ENCODE data around the gene SMPD4.
"Not testable (repeated sequence)": the region's sequence is repeated elsewhere in the genome, so short reads cannot be mapped to it uniquely, and the experiment has no call there.

SMPD4 gene

GRCh38 chr2:130198343-130198742, 16.9 kb upstream of the SMPD4 start, which contains the start of gene TUBA3E:
TUBA3E (minus strand) TSS chr2:130198439; CDS start chr2:130198360, 79 bp downstream.
- no peak within 1 kb of the TSS for H3K4me3 ChIP-seq
- no peaks in the 10 kb centered on the region for H3K9me3 ChIP-seq (ENCODE audit: low read depth, low read length)
- no peak for TF ChIP-seq EZH2 (IDR thresholded peaks at IDR 0.05)
- TF ChIP-seq POLR2AphosphoS5 (IDR thresholded peaks at IDR 0.05; ENCODE audit: borderline replicate concordance, low read depth, low read length): no peak
- TF ChIP-seq FOXP2 (optimal IDR thresholded peaks at IDR 0.05; ENCODE audit: control extremely low read depth, extremely low read length, insufficient read depth): no peak
- no peaks in the 10 kb centered on the region for H3K36me3 ChIP-seq (ENCODE audit: insufficient read depth, low read length)
- H3K9ac ChIP-seq (ENCODE audit: insufficient read length): no peak within 1 kb of the TSS
- DNase-seq (ENCODE audit: low read depth, low spot score): no peak
- no peak within 1 kb of the TSS for H3K27ac ChIP-seq

GRCh38 chr2:130196052-130196451, 14.7 kb upstream of the SMPD4 start:
- H3K4me3 ChIP-seq; H3K9ac ChIP-seq (ENCODE audit: insufficient read length); H3K9me3 ChIP-seq (ENCODE audit: low read depth, low read length); H3K27ac ChIP-seq; H3K36me3 ChIP-seq (ENCODE audit: insufficient read depth, low read length); DNase-seq (ENCODE audit: low read depth, low spot score): not testable (repeated sequence)

DNA sequence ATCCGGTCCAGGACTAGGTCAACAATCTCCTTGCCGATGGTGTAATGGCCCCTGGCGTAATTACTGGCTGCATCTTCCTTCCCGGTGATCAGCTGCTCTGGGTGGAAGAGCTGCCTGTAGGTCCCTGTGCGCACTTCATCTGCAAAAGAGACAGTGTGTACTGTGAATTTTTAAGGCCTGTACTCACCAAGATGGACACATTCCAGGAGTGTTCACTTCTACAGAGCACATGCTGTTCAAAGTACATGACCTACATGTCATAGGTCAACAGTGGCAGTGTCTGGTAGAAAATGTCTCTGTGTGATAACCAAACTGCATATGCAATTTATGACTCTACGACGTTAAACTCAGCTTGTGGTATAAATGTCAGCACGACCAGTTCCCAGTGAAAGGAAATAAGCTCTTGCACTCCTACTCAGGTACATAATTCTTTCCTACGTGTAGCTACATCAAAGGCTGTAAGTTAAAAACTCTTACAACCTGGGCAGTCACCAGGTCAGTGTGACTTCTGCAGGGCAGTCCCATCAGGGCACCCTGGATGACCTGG, 13.8 kb upstream of the SMPD4 start:
- H3K27ac ChIP-seq; H3K36me3 ChIP-seq (ENCODE audit: insufficient read depth, low read length); H3K9me3 ChIP-seq (ENCODE audit: low read depth, low read length); H3K4me3 ChIP-seq; H3K9ac ChIP-seq (ENCODE audit: insufficient read length); DNase-seq (ENCODE audit: low read depth, low spot score): not testable (repeated sequence)

- not testable (repeated sequence) for H3K4me3 ChIP-seq; H3K9ac ChIP-seq (ENCODE audit: insufficient read length); H3K36me3 ChIP-seq (ENCODE audit: insufficient read depth, low read length); DNase-seq (ENCODE audit: low read depth, low spot score); H3K27ac ChIP-seq; H3K9me3 ChIP-seq (ENCODE audit: low read depth, low read length)
These were observed 12.4 kb upstream of the SMPD4 start for GRCh38 chr2:130193824-130194223.

GRCh38 chr2:130192451-130192850, 11.0 kb upstream of the SMPD4 start:
- not testable (repeated sequence) for H3K9ac ChIP-seq (ENCODE audit: insufficient read length); H3K36me3 ChIP-seq (ENCODE audit: insufficient read depth, low read length); H3K9me3 ChIP-seq (ENCODE audit: low read depth, low read length); DNase-seq (ENCODE audit: low read depth, low spot score); H3K27ac ChIP-seq; H3K4me3 ChIP-seq

DNA sequence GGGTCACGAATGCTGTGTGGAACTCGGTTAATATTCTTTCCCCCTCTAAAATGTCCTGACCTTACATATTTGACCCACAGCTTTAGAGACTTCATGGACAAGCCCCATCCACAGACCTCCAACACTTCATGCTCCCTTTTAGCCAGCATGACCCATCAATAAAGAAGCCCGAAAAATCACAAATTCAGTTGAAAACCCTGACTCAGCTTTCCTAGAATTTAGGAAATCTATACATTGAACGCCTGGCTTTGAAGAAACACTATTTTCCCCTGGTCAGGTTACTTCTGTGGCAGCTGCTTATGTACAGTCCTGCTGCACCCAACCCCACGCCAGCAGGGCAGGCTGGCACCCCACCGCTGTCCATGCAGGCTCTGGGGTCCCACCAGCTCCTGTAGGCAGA, 9.9 kb upstream of the SMPD4 start:
- not testable (repeated sequence) for H3K9me3 ChIP-seq (ENCODE audit: low read depth, low read length); H3K9ac ChIP-seq (ENCODE audit: insufficient read length); H3K36me3 ChIP-seq (ENCODE audit: insufficient read depth, low read length); H3K4me3 ChIP-seq; DNase-seq (ENCODE audit: low read depth, low spot score); H3K27ac ChIP-seq

DNA sequence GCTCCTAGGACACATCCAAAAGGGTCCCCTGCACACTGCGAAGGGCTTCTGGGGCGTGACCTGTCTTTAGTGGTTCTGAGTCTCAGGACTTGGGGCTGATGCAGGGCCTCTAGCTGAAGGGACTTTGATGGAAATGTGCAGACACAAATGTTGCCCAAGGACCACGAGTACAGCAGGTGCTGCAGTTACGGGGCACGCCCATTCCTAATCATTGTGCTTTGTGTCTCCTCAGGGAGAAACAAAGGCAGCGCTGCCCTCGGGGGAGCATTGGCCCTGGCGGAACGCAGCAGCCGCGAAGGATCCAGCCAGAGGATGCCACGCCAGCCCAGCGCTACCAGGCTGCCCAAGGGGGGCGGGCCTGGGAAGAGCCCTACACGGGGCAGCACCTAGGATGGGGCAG, 8.8 kb upstream of the SMPD4 start:
- H3K36me3 ChIP-seq (ENCODE audit: insufficient read depth, low read length): no peaks in the 10 kb centered on the region; the same call in 1 of the 2 replicates
- no peak for DNase-seq (ENCODE audit: low read depth, low spot score)
- no peak overlapping the region for H3K27ac ChIP-seq
- no peak overlapping the region for H3K4me3 ChIP-seq
- H3K9ac ChIP-seq (ENCODE audit: insufficient read length): no peak overlapping the region
- no peaks in the 10 kb centered on the region for H3K9me3 ChIP-seq (ENCODE audit: low read depth, low read length)
- TF ChIP-seq EZH2 (IDR thresholded peaks at IDR 0.05): no peak
- TF ChIP-seq POLR2AphosphoS5 (IDR thresholded peaks at IDR 0.05; ENCODE audit: borderline replicate concordance, low read depth, low read length): no peak; the same call in 1 of the 2 replicates
- TF ChIP-seq FOXP2 (optimal IDR thresholded peaks at IDR 0.05; ENCODE audit: control extremely low read depth, extremely low read length, insufficient read depth): no peak

- H3K4me3 ChIP-seq; DNase-seq (ENCODE audit: low read depth, low spot score); H3K36me3 ChIP-seq (ENCODE audit: insufficient read depth, low read length); H3K9me3 ChIP-seq (ENCODE audit: low read depth, low read length); H3K27ac ChIP-seq; H3K9ac ChIP-seq (ENCODE audit: insufficient read length): not testable (repeated sequence)
These were observed 7.6 kb upstream of the SMPD4 start for GRCh38 chr2:130188958-130189357.

DNA sequence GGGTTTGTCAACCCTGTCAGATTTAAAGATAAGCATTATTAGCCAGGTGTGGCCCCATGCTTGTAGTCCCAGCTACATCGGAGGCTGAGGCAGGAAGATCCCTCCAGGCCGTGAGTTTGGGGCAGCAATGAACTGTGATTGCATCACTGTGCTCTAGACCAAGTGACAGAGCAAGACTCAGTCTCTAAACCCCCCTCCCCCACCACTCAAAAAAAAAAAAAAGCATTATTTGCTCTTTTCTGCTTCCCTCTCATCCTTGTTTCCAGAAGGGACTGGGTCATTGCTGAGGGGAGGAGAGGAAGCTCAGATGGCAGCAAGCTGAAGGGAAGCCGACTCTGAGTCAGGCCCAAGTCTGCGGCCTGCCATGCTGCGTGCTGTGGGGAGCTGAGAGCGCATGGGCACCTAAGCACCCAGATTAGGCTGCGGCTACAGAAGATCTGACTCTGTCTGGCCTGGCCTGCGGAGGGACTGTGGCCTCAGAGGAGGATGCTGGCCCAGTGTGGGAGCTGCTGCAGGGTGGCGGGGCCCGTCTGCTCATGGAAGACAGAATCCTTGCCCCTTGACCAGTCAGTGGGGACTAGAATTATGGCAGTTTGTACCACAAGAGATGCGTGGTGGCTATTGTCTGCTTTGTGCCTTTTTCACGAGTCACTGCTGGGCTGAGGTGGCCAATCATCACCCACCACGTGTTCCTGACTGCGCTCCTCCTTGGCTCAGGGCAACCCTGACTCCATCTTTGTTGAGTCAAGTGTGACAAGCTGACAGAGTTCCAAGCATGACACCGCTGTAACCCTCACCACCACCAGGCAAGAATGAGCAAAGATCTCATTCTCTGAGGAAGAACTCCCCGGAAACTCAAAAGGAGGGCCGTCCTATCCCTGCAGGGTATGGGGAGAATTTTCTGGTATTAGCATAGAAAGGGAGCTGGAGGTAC, 6.7 kb upstream of the SMPD4 start:
- not testable (repeated sequence) for DNase-seq (ENCODE audit: low read depth, low spot score); H3K9ac ChIP-seq (ENCODE audit: insufficient read length); H3K4me3 ChIP-seq; H3K36me3 ChIP-seq (ENCODE audit: insufficient read depth, low read length); H3K27ac ChIP-seq; H3K9me3 ChIP-seq (ENCODE audit: low read depth, low read length)

DNA sequence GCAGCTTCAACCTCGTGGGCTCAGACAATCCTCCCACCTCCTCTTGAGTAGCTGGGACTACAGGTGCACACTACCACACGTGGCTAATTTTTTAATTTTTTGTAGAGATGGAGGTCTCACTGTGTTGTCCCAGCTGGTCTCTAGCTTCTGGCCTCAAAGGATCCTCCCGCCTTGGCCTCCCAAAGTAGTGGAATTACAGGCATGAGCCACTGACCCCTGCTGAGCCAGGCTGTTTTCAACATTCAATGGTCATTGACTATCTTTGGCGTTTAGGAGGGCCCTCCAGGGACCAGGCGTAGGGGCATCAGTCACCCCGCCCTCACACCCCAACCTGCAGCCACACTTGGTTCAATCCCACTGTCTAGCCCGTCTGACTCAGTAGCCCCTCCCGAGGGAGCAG, 5.9 kb upstream of the SMPD4 start:
- no peak overlapping the region for H3K9ac ChIP-seq (ENCODE audit: insufficient read length)
- no peak overlapping the region for H3K4me3 ChIP-seq
- H3K9me3 ChIP-seq (ENCODE audit: low read depth, low read length): no peaks in the 10 kb centered on the region
- peaks cover 2% of the 10 kb centered on the region; the same call in 1 of the 2 replicates for H3K36me3 ChIP-seq (ENCODE audit: insufficient read depth, low read length)
- DNase-seq (ENCODE audit: low read depth, low spot score): no peak
- TF ChIP-seq EZH2 (IDR thresholded peaks at IDR 0.05) (no peak), FOXP2 (optimal IDR thresholded peaks at IDR 0.05; ENCODE audit: control extremely low read depth, extremely low read length, insufficient read depth) (no peak), POLR2AphosphoS5 (IDR thresholded peaks at IDR 0.05; ENCODE audit: borderline replicate concordance, low read depth, low read length) (no peak)
- no peak overlapping the region for H3K27ac ChIP-seq
